ENCODE data around the gene PDK4.
A peak's percentile ranks its signal among the peaks of the same experiment; 100 is the strongest.
"Not testable (repeated sequence)": the region's sequence is repeated elsewhere in the genome, so short reads cannot be mapped to it uniquely, and the experiment has no call there.

PDK4 gene

GRCh38 chr7:95569720-95570119 lies 26.6 kb downstream of the PDK4 start:
- no peak for DNase-seq (ENCODE audit: low read depth)

- DNase-seq (ENCODE audit: low read depth), result no peak
Observed at GRCh38 chr7:95560674-95561073, 35.6 kb downstream of the PDK4 start.

GRCh38 chr7:95558864-95559263 lies 37.5 kb downstream of the PDK4 start:
- DNase-seq (ENCODE audit: low read depth), result no peak

- DNase-seq (ENCODE audit: low read depth), result no peak
Observed at GRCh38 chr7:95556777-95557176, 39.5 kb downstream of the PDK4 start.

GRCh38 chr7:95553939-95554338 lies 42.4 kb downstream of the PDK4 start:
- no peak for DNase-seq (ENCODE audit: low read depth)

GRCh38 chr7:95552010-95552926 lies 44.0 kb downstream of the PDK4 start:
- not testable (repeated sequence) for DNase-seq (ENCODE audit: low read depth)

- no peak for DNase-seq (ENCODE audit: low read depth)
Observed at GRCh38 chr7:95550546-95550945, 45.8 kb downstream of the PDK4 start.

- peak; percentile 86 for DNase-seq (ENCODE audit: low read depth)
Observed at GRCh38 chr7:95549818-95550529, 46.3 kb downstream of the PDK4 start.

GRCh38 chr7:95547361-95548348 lies 48.7 kb downstream of the PDK4 start:
- no peak for DNase-seq (ENCODE audit: low read depth)

GRCh38 chr7:95546647-95547046 lies 49.7 kb downstream of the PDK4 start:
- no peak for DNase-seq (ENCODE audit: low read depth)

- no peak for DNase-seq (ENCODE audit: low read depth)
Observed at GRCh38 chr7:95545673-95546072, 50.6 kb downstream of the PDK4 start.

GRCh38 chr7:95545007-95545615 lies 51.2 kb downstream of the PDK4 start:
- DNase-seq (ENCODE audit: low read depth), result peak; percentile 61

- DNase-seq (ENCODE audit: low read depth), result no peak
Observed at GRCh38 chr7:95544171-95544570, 52.1 kb downstream of the PDK4 start.

- no peak for DNase-seq (ENCODE audit: low read depth)
Observed at GRCh38 chr7:95543312-95543711, 53.0 kb downstream of the PDK4 start.

- no peak for DNase-seq (ENCODE audit: low read depth)
Observed at GRCh38 chr7:95540366-95540765, 56.0 kb downstream of the PDK4 start.

GRCh38 chr7:95539426-95539825 lies 56.9 kb downstream of the PDK4 start:
- DNase-seq (ENCODE audit: low read depth), result no peak

GRCh38 chr7:95537468-95537867 lies 58.8 kb downstream of the PDK4 start:
- DNase-seq (ENCODE audit: low read depth), result no peak

- no peak for DNase-seq (ENCODE audit: low read depth)
Observed at GRCh38 chr7:95536656-95537311, 59.5 kb downstream of the PDK4 start.

GRCh38 chr7:95535662-95536061 lies 60.7 kb downstream of the PDK4 start:
- no peak for DNase-seq (ENCODE audit: low read depth)

- DNase-seq (ENCODE audit: low read depth), result no peak
Observed at GRCh38 chr7:95534796-95535195, 61.5 kb downstream of the PDK4 start.

Measured in stromal cell of bone marrow (primary cell).